Omental fat pad (tissue), 4 donors: ENCODE measurements around the gene RFWD3. TPM values are rescaled to one million over a fixed set of nuclear protein-coding genes. Genes with fewer than 3 reads are reported as not detected.

ENCODE experiments used
- ATAC-seq: fragments of 150-250 bp; one replicate; pipeline ENCODE4 v1.9.1; 2016; ENCODE audit warnings: mild to moderate bottlenecking, moderate library complexity; ENCODE audit not compliant: low FRiP score
- DNase-seq: peaks from one replicate; pipeline ENCODE4 v3.0.0-alpha.2; 2019; ENCODE audit warnings: low spot score
- total RNA-seq, 4 donors: library from RNA; depleted of rRNA; stranded (reverse); fragments of >200 nt; gene quantifications; one replicate each; pipeline ENCODE4 v1.1.0, GENCODE V29; 2016
- TF ChIP-seq, protein P1 (sequence below), 3 donors: fragments of 450-650 bp; IDR thresholded peaks; one replicate each; pipeline ENCODE4 v1.5.1; 2016 to 2017; ENCODE audit warnings: antibody characterized with exemption in 3 of 3, mild to moderate bottlenecking in 3 of 3, moderate library complexity in 2 of 3

RFWD3 gene
- total RNA-seq, 4 donors from 2014 or later: 8.9 to 23.5 (median 19.8) TPM

DNA sequence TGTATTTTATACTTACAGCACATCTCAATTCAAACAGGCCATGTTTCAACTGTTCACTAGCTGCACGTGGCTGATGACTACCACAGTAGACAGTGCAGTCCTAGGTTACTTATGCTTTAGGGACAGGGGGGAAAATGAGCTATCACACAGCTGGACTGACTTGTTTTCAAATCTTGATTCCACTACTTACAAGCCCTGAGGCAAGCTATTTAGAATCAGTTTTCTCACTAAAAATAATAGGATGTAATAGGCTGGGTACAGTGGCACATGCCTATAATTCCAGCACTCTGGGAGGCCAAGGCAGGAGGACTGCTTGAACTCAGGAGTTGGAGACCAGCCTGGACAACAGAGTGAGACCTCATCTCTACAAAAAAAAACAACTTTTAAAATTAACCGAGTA is 70.1 kb downstream of the RFWD3 start:
- no peak for ATAC-seq
- DNase-seq: no peak
- TF ChIP-seq, protein P1, sequence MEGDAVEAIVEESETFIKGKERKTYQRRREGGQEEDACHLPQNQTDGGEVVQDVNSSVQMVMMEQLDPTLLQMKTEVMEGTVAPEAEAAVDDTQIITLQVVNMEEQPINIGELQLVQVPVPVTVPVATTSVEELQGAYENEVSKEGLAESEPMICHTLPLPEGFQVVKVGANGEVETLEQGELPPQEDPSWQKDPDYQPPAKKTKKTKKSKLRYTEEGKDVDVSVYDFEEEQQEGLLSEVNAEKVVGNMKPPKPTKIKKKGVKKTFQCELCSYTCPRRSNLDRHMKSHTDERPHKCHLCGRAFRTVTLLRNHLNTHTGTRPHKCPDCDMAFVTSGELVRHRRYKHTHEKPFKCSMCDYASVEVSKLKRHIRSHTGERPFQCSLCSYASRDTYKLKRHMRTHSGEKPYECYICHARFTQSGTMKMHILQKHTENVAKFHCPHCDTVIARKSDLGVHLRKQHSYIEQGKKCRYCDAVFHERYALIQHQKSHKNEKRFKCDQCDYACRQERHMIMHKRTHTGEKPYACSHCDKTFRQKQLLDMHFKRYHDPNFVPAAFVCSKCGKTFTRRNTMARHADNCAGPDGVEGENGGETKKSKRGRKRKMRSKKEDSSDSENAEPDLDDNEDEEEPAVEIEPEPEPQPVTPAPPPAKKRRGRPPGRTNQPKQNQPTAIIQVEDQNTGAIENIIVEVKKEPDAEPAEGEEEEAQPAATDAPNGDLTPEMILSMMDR (IDR thresholded peaks at IDR 0.05): no peak

- TF ChIP-seq, protein P1 (IDR thresholded peaks at IDR 0.05): no peak
- DNase-seq (no peak), ATAC-seq (no peak)
Observed at GRCh38 chr16:74592847-74593246, 73.8 kb downstream of the RFWD3 start.

- TF ChIP-seq, protein P1 (IDR thresholded peaks at IDR 0.05): no peak
- DNase-seq (no peak), ATAC-seq (no peak)
Observed at GRCh38 chr16:74591876-74592650, 74.6 kb downstream of the RFWD3 start.

- TF ChIP-seq, protein P1 (IDR thresholded peaks at IDR 0.05): no peak
- DNase-seq (no peak), ATAC-seq (no peak)
Observed at GRCh38 chr16:74586948-74587347, 79.7 kb downstream of the RFWD3 start.

DNA sequence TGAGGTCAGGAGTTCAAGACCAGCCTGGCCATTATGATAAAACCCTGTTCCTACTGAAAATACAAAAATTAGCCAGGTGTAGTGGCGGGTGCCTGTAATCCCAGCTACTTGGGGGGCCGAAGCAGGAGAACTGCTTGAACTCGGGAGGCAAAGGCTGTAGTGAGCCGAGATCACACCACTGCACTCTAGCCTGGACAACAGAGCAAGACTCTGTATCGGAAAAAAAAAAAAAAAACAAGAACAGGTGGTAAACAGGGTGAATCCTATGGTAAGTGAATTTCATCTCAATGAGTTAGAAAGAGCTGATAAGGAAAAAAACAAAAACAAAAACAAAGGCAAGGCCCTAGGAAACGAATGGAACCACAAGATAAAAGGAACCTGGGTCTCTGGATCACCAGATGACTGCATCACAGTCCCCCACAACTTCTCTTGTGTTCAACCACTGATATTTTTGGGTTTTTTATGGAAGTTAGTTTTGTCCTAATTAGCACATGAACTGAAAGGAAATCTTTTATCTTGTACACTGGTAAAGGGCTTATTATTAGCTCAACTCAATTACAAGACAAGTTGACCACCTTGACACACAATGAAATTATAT is 80.7 kb downstream of the RFWD3 start:
- TF ChIP-seq, protein P1 (IDR thresholded peaks at IDR 0.05): no peak

GRCh38 chr16:74583926-74584666 is 82.6 kb downstream of the RFWD3 start:
- no peak for ATAC-seq
- no peak for DNase-seq
- TF ChIP-seq, protein P1 (IDR thresholded peaks at IDR 0.05): no peak

More for the DNA sequence above, 80.7 kb downstream of the RFWD3 start:
- DNase-seq (no peak), ATAC-seq (no peak)
